ENCODE results near the gene SESN1.

DNA sequence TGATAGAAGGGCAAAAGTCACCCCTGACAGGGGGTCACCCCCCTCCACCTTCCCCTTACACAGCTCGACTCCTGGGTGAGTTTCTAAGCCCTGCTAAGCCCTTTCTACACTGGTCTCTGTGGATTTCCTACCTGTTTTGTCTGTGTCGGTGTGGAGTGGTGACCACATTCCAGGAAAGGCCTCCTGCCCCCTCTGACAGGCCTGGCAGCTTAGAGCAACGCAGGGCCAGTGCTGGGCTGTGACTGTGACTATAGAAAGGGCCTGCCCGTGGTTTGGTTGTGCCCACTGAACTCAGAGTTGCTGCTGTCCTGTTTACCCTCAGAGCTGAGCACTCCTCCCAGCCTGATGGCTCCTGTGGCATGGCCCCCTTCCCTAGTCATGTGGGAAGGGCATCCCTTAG, 137.4 kb downstream of the SESN1 start:
- TF ChIP-seq, protein P1, sequence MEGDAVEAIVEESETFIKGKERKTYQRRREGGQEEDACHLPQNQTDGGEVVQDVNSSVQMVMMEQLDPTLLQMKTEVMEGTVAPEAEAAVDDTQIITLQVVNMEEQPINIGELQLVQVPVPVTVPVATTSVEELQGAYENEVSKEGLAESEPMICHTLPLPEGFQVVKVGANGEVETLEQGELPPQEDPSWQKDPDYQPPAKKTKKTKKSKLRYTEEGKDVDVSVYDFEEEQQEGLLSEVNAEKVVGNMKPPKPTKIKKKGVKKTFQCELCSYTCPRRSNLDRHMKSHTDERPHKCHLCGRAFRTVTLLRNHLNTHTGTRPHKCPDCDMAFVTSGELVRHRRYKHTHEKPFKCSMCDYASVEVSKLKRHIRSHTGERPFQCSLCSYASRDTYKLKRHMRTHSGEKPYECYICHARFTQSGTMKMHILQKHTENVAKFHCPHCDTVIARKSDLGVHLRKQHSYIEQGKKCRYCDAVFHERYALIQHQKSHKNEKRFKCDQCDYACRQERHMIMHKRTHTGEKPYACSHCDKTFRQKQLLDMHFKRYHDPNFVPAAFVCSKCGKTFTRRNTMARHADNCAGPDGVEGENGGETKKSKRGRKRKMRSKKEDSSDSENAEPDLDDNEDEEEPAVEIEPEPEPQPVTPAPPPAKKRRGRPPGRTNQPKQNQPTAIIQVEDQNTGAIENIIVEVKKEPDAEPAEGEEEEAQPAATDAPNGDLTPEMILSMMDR (IDR thresholded peaks at IDR 0.05 in 4 of 5, conservative IDR thresholded peaks at IDR 0.05 in 1 of 5): no peak
- no peak for TF ChIP-seq POLR2A (IDR thresholded peaks at IDR 0.05)
